Suprapubic skin (tissue), 3 donors: ENCODE measurements around the gene SMIM5.

Source experiments
- CTCF ChIP-seq, 2 donors: fragments of 200-600 bp in 1 of 2; fragments of 450-650 bp in 1 of 2; sonication (generic) in 1 of 2; IDR thresholded peaks; one replicate each; pipeline ENCODE4 v1.5.1; 2016 to 2019; ENCODE audit warnings: antibody characterized with exemption in 2 of 2, mild to moderate bottlenecking in 1 of 2, moderate library complexity in 1 of 2
- POLR2AphosphoS5 ChIP-seq, 3 donors: sonication (generic); formaldehyde crosslinking; IDR thresholded peaks; one replicate each; pipeline ENCODE4 v1.6.1; 2017; ENCODE audit warnings: antibody characterized with exemption in 3 of 3

DNA sequence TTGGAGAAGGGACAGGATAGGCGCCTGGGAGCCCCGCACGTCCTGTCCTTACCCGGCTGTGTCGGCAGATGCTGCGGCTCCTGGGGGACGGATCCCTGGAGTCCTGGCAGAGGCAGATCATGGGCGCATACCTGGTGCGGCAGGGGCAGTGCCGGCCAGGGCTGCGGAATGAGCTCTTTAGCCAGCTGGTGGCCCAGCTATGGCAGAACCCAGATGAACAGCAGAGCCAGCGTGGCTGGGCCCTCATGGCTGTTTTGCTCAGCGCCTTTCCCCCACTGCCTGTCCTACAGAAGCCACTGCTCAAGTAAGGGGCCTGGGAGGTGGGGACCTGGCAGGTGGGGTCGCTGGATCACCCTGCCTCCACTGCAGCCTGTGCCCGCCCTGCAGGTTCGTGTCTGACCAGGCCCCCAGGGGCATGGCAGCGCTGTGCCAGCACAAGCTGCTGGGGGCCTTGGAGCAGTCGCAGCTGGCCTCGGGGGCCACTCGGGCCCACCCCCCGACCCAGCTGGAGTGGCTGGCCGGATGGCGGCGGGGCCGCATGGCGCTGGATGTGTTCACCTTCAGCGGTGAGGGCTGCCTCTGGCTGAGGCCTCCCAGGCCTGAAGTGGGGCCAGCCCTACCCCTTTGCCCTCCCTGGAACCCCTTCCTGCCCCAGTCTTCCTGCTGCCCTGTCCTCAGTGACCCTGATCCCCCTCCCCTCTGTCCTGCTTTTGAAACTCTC lies 20.2 kb upstream of the SMIM5 start:
- TF ChIP-seq CTCF (IDR thresholded peaks at IDR 0.05): no peak
- TF ChIP-seq POLR2AphosphoS5 (IDR thresholded peaks at IDR 0.05): no peak
